ENCODE data around the gene CNTN3. TPM values are rescaled to one million over a fixed set of nuclear protein-coding genes. Genes with fewer than 3 reads are reported as not detected.

Gene CNTN3
- not detected in 5 replicates for total RNA-seq (2022; extraction: Qiagen RNA extraction)

GRCh38 chr3:74614107-74614967 is at the start of gene CNTN3:
Gene CNTN3 (minus strand): TSS chr3:74614659. CDS start chr3:74521112, 93,547 bp downstream.

